GM18907 (cell line): ENCODE data around the gene CRYGS.
"Not testable (repeated sequence)": the region's sequence is repeated elsewhere in the genome, so short reads cannot be mapped to it uniquely, and the experiment has no call there.

ENCODE experiments used
- ATAC-seq: cut with Tn5 transposase; IDR thresholded peaks from one replicate; pipeline ENCODE4 v1.9.1; 2021; ENCODE audit warnings: mild to moderate bottlenecking, moderate library complexity; ENCODE audit not compliant: unreplicated experiment

Gene CRYGS

GRCh38 chr3:186544281-186544680 lies at the start of gene CRYGS:
CRYGS (minus strand) TSS chr3:186544380; CDS start chr3:186544326, 54 bp downstream.
- no peak for ATAC-seq

DNA sequence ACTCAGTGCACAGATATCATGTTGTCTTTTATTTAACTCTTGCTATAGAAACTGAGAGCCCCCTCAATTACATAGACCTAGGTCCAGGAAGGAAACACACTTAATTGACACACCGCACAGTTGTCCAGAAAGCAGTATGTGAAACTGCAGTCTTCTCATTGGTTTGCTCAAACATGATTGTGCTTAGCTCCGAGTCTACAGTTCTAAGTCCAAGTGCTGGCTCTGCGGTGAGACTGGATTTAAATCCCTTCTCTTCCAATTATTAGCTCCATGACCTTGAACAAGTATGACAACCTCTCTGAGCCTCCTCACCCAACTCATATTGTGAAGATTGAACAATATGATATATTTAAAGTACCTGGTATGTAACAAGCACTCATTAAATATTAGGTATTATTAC lies 49.7 kb upstream of the CRYGS start:
- no peak for ATAC-seq

DNA sequence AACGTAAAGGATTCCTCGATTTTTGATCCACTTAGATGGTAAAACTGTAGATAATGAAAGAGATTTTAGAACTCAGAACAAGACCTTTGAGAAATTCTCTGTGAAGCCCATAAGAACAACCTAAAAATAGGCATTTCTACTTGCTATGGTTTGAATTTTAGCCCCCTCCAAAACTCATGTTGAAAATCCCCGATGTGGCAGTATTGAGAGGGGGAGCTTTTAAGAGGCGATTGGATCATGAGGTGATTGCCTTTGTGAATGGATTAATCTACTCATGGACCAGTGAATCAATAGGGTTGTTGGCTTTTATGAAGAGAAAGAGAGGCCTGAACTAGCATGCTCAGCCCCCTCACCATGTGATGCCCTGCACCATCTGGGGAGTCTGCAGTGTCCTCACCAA lies 48.5 kb upstream of the CRYGS start:
- ATAC-seq: no peak

- no peak for ATAC-seq
Observed at GRCh38 chr3:186590580-186591295, 46.6 kb upstream of the CRYGS start.

GRCh38 chr3:186589856-186590579 lies 45.8 kb upstream of the CRYGS start:
- no peak for ATAC-seq

DNA sequence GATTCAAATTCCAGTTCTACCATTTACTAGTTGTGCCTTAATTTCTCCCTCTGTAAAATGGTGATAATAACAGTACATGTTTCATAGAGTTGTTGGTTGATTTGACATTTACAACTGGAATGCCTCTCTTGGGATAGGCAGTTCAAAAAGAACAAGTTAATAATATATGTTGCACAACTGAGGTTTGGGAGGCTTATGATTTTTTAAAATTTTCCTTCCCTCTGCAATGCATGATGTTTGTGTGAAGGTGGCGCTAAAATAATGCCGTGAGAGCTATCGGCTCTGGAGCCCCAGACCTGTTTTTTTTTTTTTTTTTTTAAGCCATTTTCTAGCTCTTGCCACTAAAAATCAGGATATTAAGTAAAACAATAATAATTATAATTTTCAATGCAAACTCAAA lies 44.9 kb upstream of the CRYGS start:
- no peak for ATAC-seq

DNA sequence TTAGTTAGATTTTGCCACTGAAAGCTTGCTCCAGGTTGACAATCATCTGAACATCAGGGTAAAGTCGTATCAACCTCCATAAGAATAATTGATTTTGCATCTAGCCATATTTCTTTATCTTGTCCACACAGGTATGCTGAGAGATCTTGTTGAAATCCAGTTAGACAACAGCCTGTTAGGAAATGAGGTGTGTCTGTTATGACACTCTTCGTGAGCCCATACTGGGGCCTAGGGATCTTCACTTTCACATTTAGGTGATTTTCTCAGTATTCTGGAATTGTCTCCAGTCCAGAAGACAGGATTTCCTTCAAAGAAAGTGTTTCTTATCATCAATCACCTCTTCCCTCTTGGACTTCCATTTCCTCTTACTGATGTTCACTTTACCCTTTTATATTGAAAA lies 44.5 kb upstream of the CRYGS start:
- no peak for ATAC-seq

DNA sequence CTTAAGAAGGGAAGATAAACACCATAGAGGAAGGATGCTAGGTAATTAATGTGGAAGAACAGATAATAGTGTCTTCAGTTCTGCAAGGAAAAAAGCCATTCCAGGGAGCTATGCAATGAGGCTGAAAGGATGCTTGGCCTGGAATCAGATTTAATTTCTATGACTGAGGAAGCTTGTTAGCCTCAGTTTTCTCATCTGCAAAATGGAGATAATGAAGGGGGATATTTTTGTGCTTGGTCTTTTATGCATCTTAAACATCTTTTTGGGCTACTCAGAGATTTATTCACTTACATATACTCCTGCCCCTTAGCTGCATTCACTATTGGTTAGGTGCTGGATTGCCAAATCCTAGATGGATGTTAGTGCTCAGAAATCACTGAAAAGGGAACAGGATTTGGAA lies 43.0 kb upstream of the CRYGS start:
- no peak for ATAC-seq

GRCh38 chr3:186586245-186586644 lies 42.1 kb upstream of the CRYGS start:
- not testable (repeated sequence) for ATAC-seq

DNA sequence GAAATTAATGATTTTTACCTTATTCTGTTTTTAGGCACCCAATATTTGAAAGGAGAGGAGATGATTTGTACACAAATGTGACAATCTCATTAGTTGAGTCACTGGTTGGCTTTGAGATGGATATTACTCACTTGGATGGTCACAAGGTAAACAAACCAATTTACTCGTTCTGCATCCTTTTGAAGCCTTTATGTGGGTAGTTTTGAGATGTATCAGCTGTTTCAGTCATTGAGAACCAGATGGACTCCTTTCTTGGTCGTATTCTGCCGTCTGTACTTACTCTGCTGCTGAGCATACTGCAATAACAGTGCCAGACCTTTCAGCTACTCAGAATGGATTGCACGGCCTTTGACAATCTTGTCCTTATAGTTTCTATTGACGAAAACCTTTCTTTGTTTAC lies 39.7 kb upstream of the CRYGS start:
- no peak for ATAC-seq

DNA sequence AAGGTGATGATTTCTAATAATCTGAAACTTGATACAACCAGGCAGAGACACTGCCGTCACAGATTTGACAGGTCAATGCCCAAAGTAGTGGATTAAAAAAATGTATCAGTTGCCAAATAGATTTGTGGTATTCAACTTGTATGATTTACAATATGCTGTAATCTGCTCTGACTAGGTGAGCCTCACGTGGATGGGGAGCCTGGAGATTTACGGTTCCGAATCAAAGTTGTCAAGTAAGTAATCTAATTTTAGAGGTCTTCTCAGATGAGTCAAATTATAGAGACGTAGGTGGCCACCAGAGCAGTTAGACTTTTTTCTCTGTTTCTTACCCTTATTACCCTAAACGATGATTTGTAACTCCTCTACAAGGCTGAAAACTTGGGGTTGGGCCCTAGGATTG lies 38.4 kb upstream of the CRYGS start:
- ATAC-seq: no peak

- no peak for ATAC-seq
Observed at GRCh38 chr3:186580785-186581184, 36.6 kb upstream of the CRYGS start.

DNA sequence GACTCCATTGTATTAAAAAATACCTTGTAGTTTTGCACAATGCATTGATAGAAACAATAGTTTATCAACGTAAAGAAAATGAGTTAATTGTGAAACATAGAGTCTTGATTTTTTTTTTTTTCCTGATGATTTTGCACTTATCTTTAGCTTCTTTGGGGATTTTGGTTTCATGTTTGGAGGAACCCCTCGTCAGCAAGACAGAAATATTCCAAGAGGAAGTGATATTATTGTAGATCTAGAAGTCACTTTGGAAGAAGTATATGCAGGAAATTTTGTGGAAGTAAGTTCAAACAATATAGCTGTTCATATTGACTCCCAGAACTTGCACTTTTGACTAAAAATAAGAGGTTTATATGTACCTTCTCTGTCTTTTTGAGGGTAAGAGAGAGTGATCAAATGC lies 33.3 kb upstream of the CRYGS start:
- no peak for ATAC-seq

DNA sequence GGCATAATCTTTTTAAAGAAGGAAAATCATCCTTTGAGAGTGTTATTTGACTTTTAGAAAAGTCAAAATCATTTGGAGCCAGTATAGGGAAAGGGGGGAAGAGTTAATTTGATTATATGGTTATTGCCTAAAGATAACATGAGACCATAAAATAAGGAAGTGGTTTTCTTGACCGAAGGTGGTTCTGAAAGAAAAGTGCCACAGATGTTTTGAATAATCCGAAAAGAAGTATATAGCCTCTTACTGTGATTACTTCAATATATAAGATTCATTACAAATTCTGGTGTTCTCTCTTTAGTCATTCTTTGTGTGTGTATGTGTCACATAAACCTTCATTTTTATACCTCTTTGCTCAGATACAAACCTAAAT lies 27.4 kb upstream of the CRYGS start:
- ATAC-seq: no peak

GRCh38 chr3:186570941-186571643 lies 26.9 kb upstream of the CRYGS start:
- ATAC-seq: no peak

- peak; percentile 91 for ATAC-seq
Observed at GRCh38 chr3:186570096-186570940, 26.1 kb upstream of the CRYGS start, which contains the start of gene DNAJB11. DNAJB11 (plus strand) TSS chr3:186570720; CDS start chr3:186570898, 178 bp downstream.

DNA sequence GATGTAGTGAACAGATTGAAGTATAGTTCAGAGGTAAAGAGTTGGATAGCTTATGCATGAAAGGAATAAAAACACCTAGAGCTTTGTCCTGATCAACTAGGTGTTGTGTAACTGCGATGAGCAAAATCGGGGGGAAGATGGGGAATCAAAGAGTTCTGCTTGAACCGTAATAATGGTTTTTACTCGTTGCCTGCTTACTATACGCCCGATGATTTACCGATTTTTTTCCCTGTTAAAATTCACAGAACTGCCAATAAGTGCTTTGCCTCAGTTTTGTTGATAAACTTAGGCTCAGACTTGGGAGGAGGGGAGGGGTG lies 25.6 kb upstream of the CRYGS start:
- no peak for ATAC-seq

DNA sequence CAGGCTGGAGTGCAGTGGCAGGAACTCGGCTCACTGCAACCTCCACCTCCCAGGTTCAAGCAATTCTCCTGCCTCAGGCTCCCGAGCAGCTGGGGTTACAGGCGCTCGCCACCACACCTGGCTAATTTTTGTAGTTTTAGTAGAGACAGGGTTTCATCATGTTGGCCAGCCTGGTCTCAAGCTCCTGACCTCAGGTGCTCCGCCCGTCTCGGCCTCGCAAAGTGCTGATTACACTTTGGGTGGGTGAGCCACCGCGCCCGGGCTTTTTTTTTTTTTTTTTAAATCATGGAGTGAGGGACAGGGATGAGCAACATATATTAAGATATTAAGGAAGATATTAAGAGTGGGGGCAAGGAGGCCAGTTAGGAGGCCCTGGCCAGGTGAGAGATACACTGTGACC lies 25.2 kb upstream of the CRYGS start:
- ATAC-seq: not testable (repeated sequence)

DNA sequence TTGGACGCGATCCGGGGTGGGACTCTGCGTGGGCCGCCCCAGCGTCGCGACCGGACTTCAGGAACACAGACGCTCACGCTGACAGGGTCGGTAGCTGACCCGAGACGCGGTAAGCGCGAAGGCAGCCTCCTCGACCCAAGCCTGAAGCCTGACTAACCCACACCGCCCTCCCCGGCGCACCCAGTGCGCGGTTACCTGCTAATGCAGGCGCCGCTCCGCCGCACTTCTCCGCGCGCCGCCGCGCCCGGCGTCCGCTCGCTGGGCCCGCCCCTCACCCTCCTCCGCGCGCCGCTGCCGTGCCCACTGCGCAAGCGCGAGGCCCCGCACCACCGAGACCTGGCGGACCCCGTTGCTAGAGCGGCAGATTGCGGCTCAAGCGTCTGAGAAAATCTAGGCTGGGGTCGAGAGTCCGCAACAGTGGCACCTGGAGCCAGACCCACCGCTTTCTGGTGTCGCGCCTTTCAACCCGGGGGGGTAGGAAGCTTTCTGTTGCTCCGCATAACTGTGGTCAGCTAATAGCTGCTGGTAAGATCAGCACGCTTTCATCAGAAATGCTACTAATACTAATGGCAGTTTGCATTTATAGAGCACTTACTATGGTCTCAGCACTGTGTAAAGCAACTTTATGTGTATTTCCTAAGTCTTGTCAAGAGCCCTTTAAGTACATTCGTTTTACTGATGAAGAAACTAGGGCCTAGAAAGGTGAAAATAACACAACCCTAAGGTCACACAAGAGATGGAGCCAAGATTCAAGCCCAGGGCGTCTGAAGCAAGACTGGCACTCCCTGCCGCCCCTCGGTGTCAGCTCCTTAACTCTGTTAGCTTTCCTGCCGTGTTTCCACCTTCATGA lies 23.1 kb upstream of the CRYGS start, which contains the start of gene TBCCD1:
Gene TBCCD1, minus strand, starts transcription at position 268 of the 850 bp plus-strand sequence. CDS start 3,010 bp downstream, outside the sequence.
- ATAC-seq: peak; percentile 54

DNA sequence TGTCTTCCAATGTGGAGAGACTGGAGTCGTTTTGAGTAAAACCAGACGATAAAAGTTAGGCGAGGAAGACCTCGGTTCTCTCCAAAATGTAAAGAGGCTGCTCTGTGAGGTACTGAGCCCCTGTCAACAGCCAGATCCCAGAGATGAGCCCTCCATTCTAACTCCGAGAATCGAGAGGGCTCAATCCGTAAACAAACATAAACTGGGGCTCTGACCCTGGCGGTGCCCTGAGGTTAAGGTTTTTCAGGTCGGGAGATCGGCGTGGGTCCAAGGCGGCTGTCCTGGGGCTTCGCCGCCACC lies 22.5 kb upstream of the CRYGS start:
- no peak for ATAC-seq
